Measurements from ENCODE around the gene ABCG8.

ABCG8 gene

GRCh38 chr2:43814711-43815110, 24.1 kb upstream of the ABCG8 start:
- TF ChIP-seq GATA2 (IDR thresholded peaks at IDR 0.05; ENCODE audit: low read depth, low read length): no peak
- TF ChIP-seq GATA3 (IDR thresholded peaks at IDR 0.05; ENCODE audit: low read depth, low read length): no peak

- TF ChIP-seq GATA2 (IDR thresholded peaks at IDR 0.05; ENCODE audit: low read depth, low read length) (no peak), GATA3 (IDR thresholded peaks at IDR 0.05; ENCODE audit: low read depth, low read length) (no peak)
These were observed 20.0 kb upstream of the ABCG8 start for GRCh38 chr2:43818761-43819160.

- no peak for TF ChIP-seq GATA2 (IDR thresholded peaks at IDR 0.05; ENCODE audit: low read depth, low read length)
- no peak for TF ChIP-seq GATA3 (IDR thresholded peaks at IDR 0.05; ENCODE audit: low read depth, low read length)
These were observed 19.1 kb upstream of the ABCG8 start for GRCh38 chr2:43819491-43820163.

DNA sequence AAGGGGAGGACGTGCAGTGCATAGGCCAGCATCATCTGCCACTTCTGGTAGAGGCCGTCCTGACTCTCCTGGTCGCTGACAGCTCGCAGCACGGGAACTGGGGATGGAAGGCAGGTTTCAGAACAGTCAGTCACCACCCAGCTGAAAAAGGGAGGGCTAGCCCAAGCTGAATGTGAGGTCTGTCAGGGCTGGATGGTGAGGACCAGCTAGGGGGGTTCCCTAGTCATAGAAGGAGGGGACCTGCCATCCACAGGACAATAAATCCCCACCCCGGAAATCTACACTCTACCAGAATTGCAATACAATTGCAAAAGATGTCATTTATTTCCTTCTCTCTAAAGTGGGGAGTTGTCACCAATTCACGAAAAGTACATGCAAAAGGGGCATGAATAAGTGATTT, 15.9 kb upstream of the ABCG8 start:
- TF ChIP-seq GATA3 (IDR thresholded peaks at IDR 0.05; ENCODE audit: low read depth, low read length) (no peak), GATA2 (IDR thresholded peaks at IDR 0.05; ENCODE audit: low read depth, low read length) (no peak)

DNA sequence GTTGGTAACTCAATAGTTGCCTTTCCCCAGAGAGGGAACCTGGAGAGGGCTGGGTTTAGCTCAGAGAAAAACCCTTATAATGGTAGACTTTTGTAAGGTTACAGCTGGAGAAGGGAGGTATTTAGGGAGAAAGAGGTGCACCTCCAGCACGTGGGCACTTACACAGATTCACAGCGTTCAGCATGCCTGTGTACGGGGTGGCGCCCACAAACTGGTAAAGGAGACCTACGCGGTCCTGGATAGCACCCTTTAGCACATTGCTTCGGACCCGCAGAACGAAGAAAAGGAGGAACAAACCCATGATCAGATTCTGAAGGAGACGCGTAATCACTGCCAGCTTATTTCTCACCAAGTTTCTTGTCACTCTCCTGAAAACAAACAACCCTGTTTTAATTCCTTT, 15.0 kb upstream of the ABCG8 start:
- no peak for TF ChIP-seq GATA3 (IDR thresholded peaks at IDR 0.05; ENCODE audit: low read depth, low read length)
- TF ChIP-seq GATA2 (IDR thresholded peaks at IDR 0.05; ENCODE audit: low read depth, low read length): no peak

- TF ChIP-seq GATA2 (IDR thresholded peaks at IDR 0.05; ENCODE audit: low read depth, low read length): no peak
- TF ChIP-seq GATA3 (IDR thresholded peaks at IDR 0.05; ENCODE audit: low read depth, low read length): no peak
These were observed 14.3 kb upstream of the ABCG8 start for GRCh38 chr2:43824512-43824911.

- TF ChIP-seq GATA3 (IDR thresholded peaks at IDR 0.05; ENCODE audit: low read depth, low read length) (no peak), GATA2 (IDR thresholded peaks at IDR 0.05; ENCODE audit: low read depth, low read length) (no peak)
These were observed 13.7 kb upstream of the ABCG8 start for GRCh38 chr2:43824951-43825493.

DNA sequence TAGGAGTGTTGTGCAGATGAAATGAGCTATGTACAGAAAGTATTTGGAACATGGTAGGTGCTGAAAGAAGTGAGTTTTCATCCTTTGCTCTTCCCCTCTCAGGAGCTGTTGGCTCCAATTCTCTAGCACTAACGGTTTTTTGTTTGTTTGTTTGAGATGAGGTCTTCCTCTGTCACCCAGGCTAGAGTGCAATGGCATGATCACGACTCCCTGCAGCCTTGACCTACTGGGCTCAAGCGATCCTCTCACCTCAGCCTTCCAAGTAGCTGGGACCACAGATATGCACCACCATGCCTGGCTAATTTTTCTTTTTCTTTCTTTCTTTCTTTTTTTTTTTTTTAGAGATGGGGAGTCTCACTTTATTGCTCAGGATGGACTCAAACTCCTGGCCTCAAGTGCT, 12.9 kb upstream of the ABCG8 start:
- no peak for TF ChIP-seq GATA2 (IDR thresholded peaks at IDR 0.05; ENCODE audit: low read depth, low read length)
- TF ChIP-seq GATA3 (IDR thresholded peaks at IDR 0.05; ENCODE audit: low read depth, low read length): no peak

DNA sequence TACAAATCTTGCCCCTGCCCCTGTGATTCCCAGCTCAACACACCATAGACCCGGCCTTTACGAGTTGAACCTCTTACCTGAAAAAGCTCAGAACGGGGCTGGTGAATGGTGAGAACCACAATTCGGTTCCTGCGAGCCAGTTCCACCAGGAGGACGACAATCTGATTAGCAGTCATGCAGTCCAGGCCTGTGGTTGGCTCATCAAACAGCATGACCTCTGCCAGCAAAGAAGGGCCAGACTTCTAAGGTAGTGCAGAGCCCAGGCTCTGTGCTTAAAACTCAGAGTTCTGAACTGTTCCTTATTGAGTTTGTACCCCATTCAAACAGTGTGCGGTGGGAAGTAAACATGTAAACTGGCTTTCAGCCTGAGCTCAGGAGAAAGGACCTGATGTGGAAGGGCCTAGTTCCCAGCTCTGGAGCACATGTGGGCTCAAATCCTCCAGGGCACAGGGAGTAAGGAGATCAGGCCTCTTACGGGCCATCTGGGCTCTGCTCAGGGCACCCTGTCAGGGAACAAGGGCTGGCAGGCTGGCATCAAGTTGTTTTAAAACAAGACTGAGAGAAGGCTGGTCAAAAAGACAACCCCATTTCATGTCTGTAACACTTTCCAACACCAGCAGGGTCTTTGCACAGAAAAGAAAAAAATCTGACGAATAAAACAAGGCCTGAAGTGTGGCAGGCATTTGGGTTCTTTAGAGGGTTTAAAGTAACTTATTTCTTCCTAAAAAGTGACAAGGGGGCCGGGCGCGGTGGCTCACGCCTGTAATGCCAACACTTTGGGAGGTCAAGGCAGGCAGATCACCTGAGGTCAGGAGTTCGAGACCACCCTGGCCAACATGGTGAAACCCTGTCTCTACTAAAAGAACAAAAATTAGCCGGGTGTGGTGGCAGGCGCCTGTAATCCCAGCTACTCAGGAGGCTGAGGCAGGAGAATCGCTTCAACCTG, 12.2 kb upstream of the ABCG8 start:
- no peak for TF ChIP-seq GATA3 (IDR thresholded peaks at IDR 0.05; ENCODE audit: low read depth, low read length)

GRCh38 chr2:43831543-43832294, 7.1 kb upstream of the ABCG8 start:
- TF ChIP-seq GATA3 (IDR thresholded peaks at IDR 0.05; ENCODE audit: low read depth, low read length) (no peak), GATA2 (IDR thresholded peaks at IDR 0.05; ENCODE audit: low read depth, low read length) (no peak)

- TF ChIP-seq GATA3 (IDR thresholded peaks at IDR 0.05; ENCODE audit: low read depth, low read length) (no peak), GATA2 (IDR thresholded peaks at IDR 0.05; ENCODE audit: low read depth, low read length) (no peak)
These were observed 6.3 kb upstream of the ABCG8 start for GRCh38 chr2:43832457-43832856.

- no peak for TF ChIP-seq GATA3 (IDR thresholded peaks at IDR 0.05; ENCODE audit: low read depth, low read length)
- no peak for TF ChIP-seq GATA2 (IDR thresholded peaks at IDR 0.05; ENCODE audit: low read depth, low read length)
These were observed 1.7 kb upstream of the ABCG8 start for GRCh38 chr2:43837033-43837432.

- TF ChIP-seq GATA2 (IDR thresholded peaks at IDR 0.05; ENCODE audit: low read depth, low read length) (no peak), GATA3 (IDR thresholded peaks at IDR 0.05; ENCODE audit: low read depth, low read length) (no peak)
These were observed 776 bp upstream of the ABCG8 start for GRCh38 chr2:43837831-43838559.

Data from SH-SY5Y (cell line).